HEK293 (cell line): ENCODE measurements around the gene BEGAIN.

Experiments
- CTCF ChIA-PET: fragments of 350-600 bp; formaldehyde crosslinking; extraction: SDS; loops from one replicate; lab custom pipeline; 2021; ENCODE audit warnings: antibody characterized with exemption; lab: Yijun Ruan, JAX
- POLR2A ChIA-PET: fragments of 300-600 bp; formaldehyde crosslinking; extraction: SDS; loops from one replicate; lab custom pipeline; 2020; ENCODE audit warnings: antibody characterized with exemption, inconsistent platforms; lab: Yijun Ruan, JAX
- H3K27ac ChIP-seq: fragments of 200-500 bp; sonication (Bioruptor generic); 2 replicates; pipeline ENCODE4 v1.5.1; 2014; ENCODE audit warnings: low read depth, low read length, control low read depth, inconsistent platforms; ENCODE audit errors: extremely low read depth
- H3K36me3 ChIP-seq, 2 experiments: fragments of 200-500 bp in 1 of 2; sonication (Bioruptor generic) in 1 of 2; 1 replicate in 1 of 2; 2 replicates in 1 of 2; pipeline ENCODE4 v1.5.1; 2014 to 2017; ENCODE audit warnings: inconsistent platforms in 2 of 2, low read length in 2 of 2; ENCODE audit not compliant: control insufficient read depth in 2 of 2, insufficient read depth in 1 of 2
- H3K4me1 ChIP-seq: fragments of 200-500 bp; sonication (Bioruptor generic); 2 replicates; pipeline ENCODE4 v1.5.1; 2014; ENCODE audit warnings: mild to moderate bottlenecking, low read length, inconsistent platforms; ENCODE audit not compliant: control insufficient read depth, insufficient read depth
- H3K4me3 ChIP-seq: 2 replicates; pipeline ENCODE4 v1.5.1; 2011; ENCODE audit warnings: low read depth, mild to moderate bottlenecking, control low read depth, low read length, moderate library complexity
- H3K9me3 ChIP-seq: fragments of 200-500 bp; sonication (Bioruptor generic); 2 replicates; pipeline ENCODE4 v1.5.1; 2014; ENCODE audit warnings: low read depth, low read length, inconsistent platforms; ENCODE audit not compliant: control insufficient read depth, insufficient read depth
- GLIS1 ChIP-seq: fragments of 450-650 bp; formaldehyde crosslinking; IDR thresholded peaks from 2 replicates; pipeline ENCODE4 v1.5.1; 2016; ENCODE audit warnings: missing biosample characterization, missing genetic modification characterization
- KLF1 ChIP-seq: fragments of 450-650 bp; formaldehyde crosslinking; IDR thresholded peaks from 2 replicates; pipeline ENCODE4 v1.5.1; 2016; ENCODE audit warnings: missing biosample characterization, missing genetic modification characterization
- KLF7 ChIP-seq: fragments of 450-650 bp; formaldehyde crosslinking; IDR thresholded peaks from 2 replicates; pipeline ENCODE4 v1.5.1; 2016; ENCODE audit warnings: missing biosample characterization, missing genetic modification characterization, borderline replicate concordance
- PRDM10 ChIP-seq: fragments of 450-650 bp; formaldehyde crosslinking; IDR thresholded peaks from 2 replicates; pipeline ENCODE4 v1.5.1; 2016; ENCODE audit warnings: missing biosample characterization, missing genetic modification characterization
- SCRT2 ChIP-seq: fragments of 450-650 bp; formaldehyde crosslinking; IDR thresholded peaks from 2 replicates; pipeline ENCODE4 v1.5.1; 2016; ENCODE audit warnings: missing biosample characterization, missing genetic modification characterization
- ZBTB10 ChIP-seq: fragments of 450-650 bp; formaldehyde crosslinking; IDR thresholded peaks from 2 replicates; pipeline ENCODE4 v1.5.1; 2016; ENCODE audit warnings: missing biosample characterization, missing genetic modification characterization
- ZFP3 ChIP-seq: fragments of 450-650 bp; formaldehyde crosslinking; IDR thresholded peaks from 2 replicates; pipeline ENCODE4 v1.5.1; 2016; ENCODE audit warnings: low read depth, missing biosample characterization, missing genetic modification characterization
- ZFP37 ChIP-seq: fragments of 450-650 bp; formaldehyde crosslinking; IDR thresholded peaks from 2 replicates; pipeline ENCODE4 v1.5.1; 2016; ENCODE audit warnings: missing biosample characterization, missing genetic modification characterization
- ZFP69B ChIP-seq: fragments of 450-650 bp; formaldehyde crosslinking; IDR thresholded peaks from 2 replicates; pipeline ENCODE4 v1.5.1; 2016; ENCODE audit warnings: missing biosample characterization, missing genetic modification characterization
- ZNF146 ChIP-seq: fragments of 450-650 bp; formaldehyde crosslinking; IDR thresholded peaks from 2 replicates; pipeline ENCODE4 v1.5.1; 2016; ENCODE audit warnings: missing biosample characterization, missing genetic modification characterization
- ZNF157 ChIP-seq: fragments of 450-650 bp; formaldehyde crosslinking; IDR thresholded peaks from 2 replicates; pipeline ENCODE4 v1.5.1; 2016; ENCODE audit warnings: missing biosample characterization, missing genetic modification characterization
- ZNF37A ChIP-seq: fragments of 450-650 bp; IDR thresholded peaks from 2 replicates; pipeline ENCODE4 v1.5.1; 2018; ENCODE audit warnings: missing biosample characterization, missing genetic modification characterization
- ZNF404 ChIP-seq: fragments of 450-650 bp; formaldehyde crosslinking; IDR thresholded peaks from 2 replicates; pipeline ENCODE4 v1.5.1; 2017; ENCODE audit warnings: missing biosample characterization, missing genetic modification characterization
- ZNF510 ChIP-seq: fragments of 450-650 bp; formaldehyde crosslinking; IDR thresholded peaks from 2 replicates; pipeline ENCODE4 v1.5.1; 2018; ENCODE audit warnings: mild to moderate bottlenecking, missing genetic modification characterization, missing biosample characterization; ENCODE audit not compliant: insufficient replicate concordance
- ZNF571 ChIP-seq: fragments of 450-650 bp; formaldehyde crosslinking; IDR thresholded peaks from 2 replicates; pipeline ENCODE4 v1.5.0; 2017; ENCODE audit warnings: missing biosample characterization, missing genetic modification characterization
- ZNF623 ChIP-seq: fragments of 450-650 bp; formaldehyde crosslinking; IDR thresholded peaks from 2 replicates; pipeline ENCODE4 v1.5.1; 2016; ENCODE audit warnings: missing biosample characterization, missing genetic modification characterization
- ZNF658 ChIP-seq: fragments of 450-650 bp; formaldehyde crosslinking; IDR thresholded peaks from 2 replicates; pipeline ENCODE4; 2016; ENCODE audit warnings: missing biosample characterization, missing genetic modification characterization
- TF ChIP-seq, protein P1 (sequence below): fragments of 450-650 bp; formaldehyde crosslinking; IDR thresholded peaks from 2 replicates; pipeline ENCODE4 v1.5.1; 2017; ENCODE audit warnings: missing biosample characterization, missing genetic modification characterization
- TF ChIP-seq, protein P2 (sequence below): fragments of 450-650 bp; formaldehyde crosslinking; IDR thresholded peaks from 2 replicates; pipeline ENCODE4 v1.5.1; 2016; ENCODE audit warnings: missing biosample characterization, missing genetic modification characterization

Gene BEGAIN

DNA sequence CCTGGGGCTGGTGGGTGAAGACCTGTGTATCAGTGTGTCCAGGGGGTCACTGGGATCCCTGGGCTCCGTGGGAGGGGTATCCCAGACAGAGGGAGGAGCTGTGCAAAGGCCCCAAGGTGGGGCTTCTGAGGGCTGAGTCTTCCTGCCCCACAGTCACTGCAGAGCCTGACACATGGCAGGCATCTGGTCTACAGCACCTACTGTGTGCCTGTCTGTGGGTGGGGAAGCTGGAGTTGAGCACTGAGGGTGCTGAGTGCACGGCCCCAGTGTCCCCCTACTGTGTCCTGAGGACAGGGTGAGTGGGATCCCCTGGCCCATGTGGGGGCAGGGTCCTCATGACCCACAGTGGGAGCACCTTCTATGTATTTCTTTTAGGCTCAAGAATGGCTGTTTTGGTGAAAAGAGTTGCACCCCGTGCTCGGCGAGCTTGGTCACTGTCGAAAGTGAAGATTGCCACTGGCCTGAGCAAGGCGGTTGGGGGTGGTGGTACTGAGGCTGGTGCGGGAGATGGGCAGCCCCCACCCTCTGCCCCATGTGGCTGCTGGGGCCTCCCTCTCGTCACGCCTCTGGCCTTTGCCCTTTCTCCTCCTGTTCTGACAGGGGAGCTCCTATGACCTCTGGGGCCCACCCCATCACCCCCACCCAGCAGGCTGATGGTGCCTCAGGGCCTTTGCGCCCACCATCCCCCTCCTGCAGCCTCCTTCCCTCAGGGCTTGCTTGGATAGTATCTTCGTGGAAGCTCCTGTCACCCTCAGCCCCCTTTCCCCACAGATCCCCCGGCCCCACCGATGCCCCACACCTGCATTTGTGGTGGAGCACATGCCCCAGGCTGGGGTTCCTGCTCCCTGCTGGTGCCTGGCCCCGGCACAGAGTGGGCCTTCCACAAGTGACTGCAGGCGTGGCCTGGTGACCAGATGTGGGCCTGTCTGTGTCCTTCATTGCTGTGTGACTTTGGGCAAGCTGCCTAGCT is 55.8 kb downstream of the BEGAIN start:
- POLR2A ChIA-PET = no interaction called here
- H3K4me1 ChIP-seq = no peaks in the 10 kb centered on the region
- no peaks in the 10 kb centered on the region for H3K9me3 ChIP-seq
- peaks cover 5 to 7% of the 10 kb centered on the region in 2 experiments; a peak in 2 of 3 replicates for H3K36me3 ChIP-seq
- no peak overlapping the region for H3K4me3 ChIP-seq
- TF ChIP-seq ZNF37A (tag by site-specific recombination) (no peak), ZNF623 (peak; percentile 35; the same call in 1 of the 2 replicates)
- CTCF ChIA-PET = no interaction called here
- H3K27ac ChIP-seq = no peak overlapping the region

DNA sequence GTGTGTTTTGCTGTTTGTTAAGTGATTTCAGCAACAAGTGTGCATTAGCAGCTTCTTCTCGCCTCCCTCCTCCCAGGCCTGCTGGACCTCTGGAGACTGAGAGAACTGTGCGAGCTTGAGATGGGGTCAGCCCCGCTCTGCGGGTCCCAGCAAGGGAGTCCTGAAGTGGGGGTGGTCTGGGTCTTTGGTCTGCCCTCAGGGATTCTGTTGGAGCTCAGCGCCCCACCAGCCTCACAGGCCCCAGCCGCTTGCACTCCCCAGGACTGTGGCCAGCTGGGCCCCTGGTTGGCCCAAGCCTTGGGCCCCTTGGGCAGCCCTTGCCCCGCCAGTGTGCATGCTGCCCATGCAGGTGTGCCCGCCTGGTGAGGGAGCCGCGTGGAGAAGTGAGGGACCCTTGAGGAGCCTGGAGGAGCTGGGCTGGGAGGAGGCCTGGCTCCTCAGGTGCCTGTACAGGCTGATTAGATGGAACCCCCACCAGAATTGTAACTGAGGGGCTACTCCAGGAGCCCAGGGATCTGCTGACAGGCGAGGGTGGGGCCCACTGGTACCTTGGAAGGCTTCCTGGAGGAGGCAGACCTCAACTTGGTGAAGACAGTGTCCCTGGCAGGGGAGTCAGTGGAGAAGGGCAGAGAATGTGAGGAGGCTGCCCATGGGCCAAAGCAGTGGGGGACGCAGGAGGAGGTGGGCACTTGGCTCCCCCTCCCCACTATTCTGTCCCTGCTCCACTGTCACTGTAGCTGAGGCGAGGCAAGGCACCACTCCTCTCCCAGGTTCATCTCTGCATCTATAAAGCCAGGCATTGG is 56.7 kb downstream of the BEGAIN start:
- H3K27ac ChIP-seq = no peak overlapping the region
- no peaks in the 10 kb centered on the region for H3K4me1 ChIP-seq
- CTCF ChIA-PET = no interaction called here
- no peak for TF ChIP-seq ZNF404 (tag by site-specific recombination)
- TF ChIP-seq SCRT2 (tag by site-specific recombination) = peak; percentile 74
- TF ChIP-seq ZFP69B (tag by site-specific recombination) = 0 out of 2 replicates have a peak, but pooled peaks have one; percentile 44
- no peaks in the 10 kb centered on the region for H3K9me3 ChIP-seq
- H3K4me3 ChIP-seq = no peak overlapping the region
- POLR2A ChIA-PET = no interaction called here
- H3K36me3 ChIP-seq = peaks cover 5 to 7% of the 10 kb centered on the region in 2 experiments; a peak in 2 of 3 replicates

DNA sequence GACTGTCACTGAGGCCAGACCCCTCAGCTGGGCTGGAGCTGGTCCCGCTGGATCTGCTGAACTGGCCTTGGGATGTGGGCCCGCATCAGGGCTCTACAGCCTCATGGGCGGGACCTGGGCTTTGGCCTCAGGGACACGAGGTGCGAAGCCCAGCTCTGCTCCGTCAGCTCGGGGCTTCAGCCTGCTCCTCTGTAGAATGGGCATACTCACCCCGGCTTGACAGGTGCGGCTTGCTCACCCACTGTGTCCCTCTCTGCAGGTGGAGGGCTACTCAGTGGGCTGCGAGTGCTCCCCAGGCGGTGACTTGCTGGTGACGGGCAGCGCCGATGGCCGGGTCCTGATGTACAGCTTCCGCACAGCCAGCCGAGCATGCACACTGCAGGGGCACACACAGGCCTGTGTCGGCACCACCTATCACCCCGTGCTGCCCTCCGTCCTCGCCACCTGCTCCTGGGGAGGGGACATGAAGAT is 57.6 kb downstream of the BEGAIN start:
- ChIA-PET POLR2A (no interaction called here), CTCF (interaction anchor here (1.2 kb wide), 1 partner anchor 116 kb away, joined by 3 read pairs; no protein-coding TSS in a partner anchor)
- no peak overlapping the region for H3K27ac ChIP-seq
- no peak overlapping the region for H3K4me3 ChIP-seq
- H3K9me3 ChIP-seq = no peaks in the 10 kb centered on the region
- peaks cover 5 to 7% of the 10 kb centered on the region in 2 experiments; a peak in 2 of 3 replicates for H3K36me3 ChIP-seq
- H3K4me1 ChIP-seq = no peaks in the 10 kb centered on the region
- TF ChIP-seq ZNF157 (tag by site-specific recombination) (no peak), KLF1 (tag by site-specific recombination) (no peak), PRDM10 (tag by site-specific recombination) (no peak), ZNF146 (tag by site-specific recombination) (no peak), ZFP37 (no peak), KLF7 (tag by site-specific recombination) (no peak), ZNF571 (tag by site-specific recombination) (no peak), ZBTB10 (tag by site-specific recombination) (no peak), ZFP3 (tag by site-specific recombination) (no peak), ZNF510 (no peak), GLIS1 (tag by site-specific recombination) (no peak), ZNF658 (tag by site-specific recombination) (no peak)
- TF ChIP-seq, protein P1, sequence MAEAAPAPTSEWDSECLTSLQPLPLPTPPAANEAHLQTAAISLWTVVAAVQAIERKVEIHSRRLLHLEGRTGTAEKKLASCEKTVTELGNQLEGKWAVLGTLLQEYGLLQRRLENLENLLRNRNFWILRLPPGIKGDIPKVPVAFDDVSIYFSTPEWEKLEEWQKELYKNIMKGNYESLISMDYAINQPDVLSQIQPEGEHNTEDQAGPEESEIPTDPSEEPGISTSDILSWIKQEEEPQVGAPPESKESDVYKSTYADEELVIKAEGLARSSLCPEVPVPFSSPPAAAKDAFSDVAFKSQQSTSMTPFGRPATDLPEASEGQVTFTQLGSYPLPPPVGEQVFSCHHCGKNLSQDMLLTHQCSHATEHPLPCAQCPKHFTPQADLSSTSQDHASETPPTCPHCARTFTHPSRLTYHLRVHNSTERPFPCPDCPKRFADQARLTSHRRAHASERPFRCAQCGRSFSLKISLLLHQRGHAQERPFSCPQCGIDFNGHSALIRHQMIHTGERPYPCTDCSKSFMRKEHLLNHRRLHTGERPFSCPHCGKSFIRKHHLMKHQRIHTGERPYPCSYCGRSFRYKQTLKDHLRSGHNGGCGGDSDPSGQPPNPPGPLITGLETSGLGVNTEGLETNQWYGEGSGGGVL = no peak
- TF ChIP-seq, protein P2, sequence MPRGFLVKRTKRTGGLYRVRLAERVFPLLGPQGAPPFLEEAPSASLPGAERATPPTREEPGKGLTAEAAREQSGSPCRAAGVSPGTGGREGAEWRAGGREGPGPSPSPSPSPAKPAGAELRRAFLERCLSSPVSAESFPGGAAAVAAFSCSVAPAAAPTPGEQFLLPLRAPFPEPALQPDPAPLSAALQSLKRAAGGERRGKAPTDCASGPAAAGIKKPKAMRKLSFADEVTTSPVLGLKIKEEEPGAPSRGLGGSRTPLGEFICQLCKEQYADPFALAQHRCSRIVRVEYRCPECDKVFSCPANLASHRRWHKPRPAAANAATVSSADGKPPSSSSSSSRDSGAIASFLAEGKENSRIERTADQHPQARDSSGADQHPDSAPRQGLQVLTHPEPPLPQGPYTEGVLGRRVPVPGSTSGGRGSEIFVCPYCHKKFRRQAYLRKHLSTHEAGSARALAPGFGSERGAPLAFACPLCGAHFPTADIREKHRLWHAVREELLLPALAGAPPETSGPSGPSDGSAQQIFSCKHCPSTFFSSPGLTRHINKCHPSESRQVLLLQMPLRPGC (tag by site-specific recombination) = no peak
